Upper lobe of left lung (tissue), 4 donors: ENCODE results near the gene DXO.

Experiments used
- CTCF ChIP-seq, 6 experiments: fragments of 450-650 bp in 4 of 6; fragments of 200-600 bp in 2 of 6; sonication (generic) in 2 of 6; IDR thresholded peaks; one replicate each; pipeline ENCODE4 v1.5.1; 2016 to 2019; ENCODE audit warnings: antibody characterized with exemption in 6 of 6
- EP300 ChIP-seq, 4 donors: sonication (generic); formaldehyde crosslinking; IDR thresholded peaks; one replicate each; pipeline ENCODE4 v1.5.1; 2017; ENCODE audit warnings: antibody characterized with exemption in 4 of 4, control low read depth in 2 of 4
- POLR2A ChIP-seq, 4 donors: fragments of 450-650 bp; IDR thresholded peaks; one replicate each; pipeline ENCODE4 v1.5.1; 2016 to 2017; ENCODE audit warnings: antibody characterized with exemption in 4 of 4, mild to moderate bottlenecking in 2 of 4
- POLR2AphosphoS5 ChIP-seq, 2 donors: sonication (generic); formaldehyde crosslinking; IDR thresholded peaks; one replicate each; pipeline ENCODE4 v1.5.1; 2017; ENCODE audit warnings: antibody characterized with exemption in 2 of 2

DNA sequence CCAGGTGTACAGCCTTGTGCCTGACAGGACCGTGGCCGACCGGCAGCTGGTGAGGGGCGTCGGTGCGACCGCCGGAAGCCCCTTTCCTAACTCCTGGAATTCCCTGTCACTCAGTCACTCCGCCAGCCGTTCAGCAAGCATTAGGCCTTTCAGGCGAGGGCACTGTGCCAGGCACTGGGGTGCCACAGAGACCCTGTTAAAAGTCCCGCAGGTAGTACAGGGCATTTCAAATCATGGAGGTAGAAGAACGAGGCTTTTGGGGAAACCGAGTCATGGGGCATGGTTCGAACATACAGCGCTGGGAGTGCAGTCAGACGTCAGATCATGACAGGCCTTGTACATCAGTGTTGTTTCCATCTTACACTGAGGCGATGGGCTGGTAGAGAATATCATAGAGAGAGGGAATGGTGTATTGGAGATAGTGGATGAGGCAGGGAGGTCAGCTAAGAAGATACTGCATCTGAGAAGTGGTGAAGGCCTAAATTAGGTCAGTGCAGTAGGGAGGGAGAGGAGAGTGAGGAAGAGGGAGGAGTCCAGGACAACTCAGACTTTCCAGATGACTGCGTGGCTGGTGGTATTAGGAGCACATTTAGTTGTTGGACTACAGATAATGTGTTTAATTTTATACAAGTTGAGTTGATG is 892 bp upstream of the DXO start:
- TF ChIP-seq POLR2A (IDR thresholded peaks at IDR 0.05) (no peak), CTCF (IDR thresholded peaks at IDR 0.05) (no peak), POLR2AphosphoS5 (IDR thresholded peaks at IDR 0.05) (no peak), EP300 (IDR thresholded peaks at IDR 0.05) (no peak)
